ENCODE data around the gene ADGRA3.
"Not testable (repeated sequence)": the region's sequence is repeated elsewhere in the genome, so short reads cannot be mapped to it uniquely, and the experiment has no call there.

Gene ADGRA3

DNA sequence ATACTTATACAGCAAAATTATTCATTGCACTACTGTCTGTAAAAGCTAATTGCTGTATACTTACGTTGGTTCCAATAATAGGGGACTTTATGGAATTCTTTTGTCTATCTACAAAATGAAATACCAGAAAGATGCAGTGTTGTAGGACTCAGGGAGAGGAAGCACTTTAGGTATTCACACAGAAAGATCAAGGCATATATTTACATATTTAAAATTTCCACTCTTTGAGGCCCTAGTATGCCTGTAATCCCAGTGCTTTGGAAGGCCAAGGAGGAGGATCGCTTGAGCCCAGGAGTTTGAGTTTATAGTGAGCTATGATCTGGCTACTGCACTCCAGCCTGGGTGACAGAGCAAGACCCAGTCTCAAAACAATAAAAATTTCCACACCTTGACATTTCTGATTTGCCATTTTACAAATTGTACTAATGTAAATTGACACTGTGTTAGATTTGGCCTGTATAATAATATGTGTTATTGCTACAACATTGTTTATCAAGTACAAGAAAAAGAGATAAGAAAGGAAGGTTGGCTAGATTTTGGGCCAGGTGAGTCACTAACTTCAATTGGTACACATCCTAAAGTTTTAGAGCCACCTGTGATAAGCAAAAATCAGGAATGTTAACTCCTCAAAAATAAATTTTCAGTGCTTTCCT, 35.1 kb downstream of the ADGRA3 start:
- no peak for DNase-seq

DNA sequence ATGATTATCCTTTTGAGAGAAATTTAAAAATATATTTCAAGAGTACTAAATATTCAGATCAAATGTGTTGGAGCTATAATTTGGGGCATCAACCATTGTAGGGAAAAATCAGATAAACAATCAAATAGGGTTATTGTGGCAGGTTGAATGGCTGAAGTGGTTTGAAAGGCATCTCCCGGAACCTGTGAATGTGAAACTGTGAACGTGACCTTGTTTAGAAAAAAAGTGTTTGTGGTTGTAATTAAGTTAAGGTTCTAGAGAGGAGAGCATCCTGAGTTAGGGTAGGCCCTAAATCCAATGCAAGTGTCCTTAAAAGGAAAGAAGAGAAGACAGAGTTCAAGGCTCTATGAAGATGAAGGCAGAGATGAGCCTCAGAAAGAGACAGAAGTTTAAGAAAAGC, 37.4 kb downstream of the ADGRA3 start:
- DNase-seq = no peak

DNA sequence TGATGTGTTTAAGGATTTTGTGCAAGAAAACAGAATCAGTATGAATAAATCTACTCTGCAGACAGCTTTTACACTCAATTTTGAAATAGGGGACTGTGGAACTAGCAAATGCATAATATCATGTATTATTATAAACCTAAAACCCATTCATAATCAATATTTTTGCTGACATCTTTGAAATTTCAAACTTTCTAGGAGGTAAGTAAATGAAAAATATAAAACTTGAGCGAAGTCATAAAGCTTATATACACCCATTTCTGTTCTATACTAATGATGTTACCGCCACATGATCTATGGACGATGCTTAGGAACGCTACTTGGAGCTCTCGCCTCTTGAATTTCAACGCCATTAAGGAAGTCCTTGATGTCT, 38.1 kb downstream of the ADGRA3 start:
- no peak for DNase-seq

DNA sequence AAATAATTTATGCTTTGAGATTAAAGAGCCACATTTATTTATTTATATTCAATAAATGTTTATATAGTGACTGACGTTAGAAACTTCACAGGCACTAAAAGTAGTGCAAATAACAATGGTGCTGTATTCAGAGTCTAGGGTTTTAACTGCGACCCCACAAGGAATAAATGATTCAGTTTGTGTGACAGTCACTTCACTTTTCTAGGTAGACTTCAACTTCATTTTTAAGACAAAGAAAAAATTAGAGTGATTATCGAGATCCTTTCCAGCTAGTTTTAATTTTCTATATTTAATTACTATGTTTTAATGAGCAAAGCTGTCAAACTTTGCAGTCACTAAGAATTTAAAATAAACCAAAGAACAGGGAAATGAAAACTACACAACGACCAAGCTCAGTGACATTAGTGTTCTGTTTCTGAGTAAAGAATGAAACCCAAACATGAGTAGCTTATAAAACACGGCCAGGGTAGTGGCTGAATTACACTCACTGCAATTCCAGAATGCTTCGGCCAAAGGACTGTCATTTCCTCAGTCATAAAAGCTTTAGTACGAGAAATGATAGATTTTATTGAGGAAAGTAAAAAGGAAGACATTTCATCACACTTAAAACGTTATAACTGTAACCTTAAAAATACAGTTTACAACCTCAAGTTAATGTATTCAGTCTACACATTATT, 38.6 kb downstream of the ADGRA3 start:
- no peak for DNase-seq

DNA sequence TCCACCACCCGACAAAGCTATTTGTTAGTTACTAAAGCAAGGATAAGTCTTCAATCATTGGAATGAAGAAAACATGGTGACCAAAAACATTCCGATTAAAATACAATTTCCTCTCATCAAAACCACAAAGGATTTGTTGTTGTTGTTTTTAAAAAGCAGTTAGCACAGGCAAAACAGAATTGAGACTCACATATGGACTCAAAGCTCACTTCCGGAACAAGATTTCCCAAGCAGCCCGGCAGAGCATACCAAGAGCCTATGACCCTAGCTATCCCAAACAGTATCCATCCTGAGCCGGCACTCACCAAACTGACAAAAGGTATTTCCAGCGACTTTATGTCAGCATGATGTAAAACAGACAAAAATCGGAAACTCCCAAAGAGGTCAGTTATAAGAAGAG, 39.9 kb downstream of the ADGRA3 start:
- no peak for DNase-seq

DNA sequence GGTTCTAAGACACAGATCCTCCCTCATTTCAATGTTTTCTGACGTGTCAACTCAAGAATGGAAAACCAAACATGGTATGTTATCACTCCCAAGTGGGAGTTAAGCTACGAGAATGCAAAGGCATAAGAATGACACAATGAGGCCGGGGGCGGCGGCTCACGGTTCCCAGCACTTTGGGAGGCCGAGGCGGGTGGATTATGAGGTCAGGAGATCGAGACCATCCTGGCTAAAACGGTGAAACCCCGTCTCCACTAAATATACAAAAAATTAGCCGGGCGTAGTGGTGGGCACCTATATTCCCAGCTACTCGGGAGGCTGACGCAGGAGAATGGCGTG, 40.6 kb downstream of the ADGRA3 start:
- not testable (repeated sequence) for DNase-seq

DNA sequence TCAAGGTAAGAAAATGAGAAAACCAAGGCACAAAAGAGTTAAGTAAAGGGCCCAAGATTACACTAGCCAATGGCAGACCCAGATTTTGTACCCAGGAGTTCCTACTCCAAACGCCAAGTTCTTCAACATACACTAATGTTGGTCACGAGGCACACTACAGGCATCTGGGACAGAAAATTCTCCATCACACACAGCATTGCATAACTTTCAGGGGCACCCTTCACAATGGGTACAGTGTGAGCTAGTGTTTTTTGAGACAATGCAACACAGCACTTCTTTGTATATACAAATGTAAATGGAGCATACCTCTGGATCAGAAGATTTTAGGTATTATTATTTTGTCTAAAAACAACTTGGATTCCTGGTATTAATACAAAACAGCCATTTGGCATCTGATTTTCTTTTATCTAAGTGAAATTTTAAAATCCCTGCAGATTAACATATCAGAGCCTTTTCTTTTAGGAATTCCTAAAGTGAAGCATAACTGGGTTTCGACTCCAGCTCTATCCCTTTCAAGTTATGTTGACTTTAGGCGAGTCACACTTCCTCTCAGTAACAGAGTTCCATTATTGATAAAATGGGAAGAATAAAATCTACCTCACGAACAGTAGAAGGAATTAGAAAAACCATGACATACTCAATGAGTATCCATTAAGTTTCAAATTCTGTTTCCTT, 41.1 kb downstream of the ADGRA3 start:
- DNase-seq = no peak

DNA sequence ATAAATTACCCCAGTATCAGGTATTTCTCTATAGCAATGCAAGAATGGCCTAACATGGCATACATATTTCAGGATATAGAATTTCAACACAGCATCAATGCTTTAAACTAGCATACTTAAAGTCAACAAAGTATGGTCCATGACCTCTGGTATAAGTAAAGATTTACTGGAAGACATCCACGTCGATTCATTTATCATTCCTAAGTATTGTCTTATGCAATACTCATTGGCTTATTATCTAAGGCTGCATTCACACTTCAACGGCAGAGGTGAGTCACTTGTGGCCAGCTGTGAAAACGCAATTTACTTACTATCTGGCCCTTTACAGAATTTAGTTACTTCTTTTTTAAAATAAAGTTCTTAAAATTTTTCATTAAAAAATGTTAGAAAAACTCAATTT, 42.6 kb downstream of the ADGRA3 start:
- DNase-seq = peak; percentile 60

DNA sequence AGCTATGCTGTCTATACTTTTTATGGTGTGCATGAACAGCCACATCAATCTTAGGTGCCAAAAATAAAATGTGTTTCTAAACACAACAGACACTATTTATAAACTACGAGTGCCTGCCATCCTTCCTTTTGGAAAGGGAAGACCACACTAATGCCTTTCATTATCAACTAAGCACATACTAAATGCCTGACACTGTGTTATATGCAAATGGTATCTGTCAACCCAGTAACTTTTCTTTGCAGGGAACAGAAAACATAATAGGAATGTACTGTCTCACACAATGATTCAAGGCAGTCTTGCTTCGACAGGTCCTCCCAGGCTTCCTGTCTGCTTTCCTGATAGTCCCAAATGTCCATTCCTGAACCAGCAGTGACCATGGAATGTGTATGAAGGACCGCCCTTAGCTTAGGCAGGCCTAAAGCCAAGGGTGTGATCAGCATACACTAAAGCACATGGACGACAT, 43.8 kb downstream of the ADGRA3 start:
- no peak for DNase-seq

DNA sequence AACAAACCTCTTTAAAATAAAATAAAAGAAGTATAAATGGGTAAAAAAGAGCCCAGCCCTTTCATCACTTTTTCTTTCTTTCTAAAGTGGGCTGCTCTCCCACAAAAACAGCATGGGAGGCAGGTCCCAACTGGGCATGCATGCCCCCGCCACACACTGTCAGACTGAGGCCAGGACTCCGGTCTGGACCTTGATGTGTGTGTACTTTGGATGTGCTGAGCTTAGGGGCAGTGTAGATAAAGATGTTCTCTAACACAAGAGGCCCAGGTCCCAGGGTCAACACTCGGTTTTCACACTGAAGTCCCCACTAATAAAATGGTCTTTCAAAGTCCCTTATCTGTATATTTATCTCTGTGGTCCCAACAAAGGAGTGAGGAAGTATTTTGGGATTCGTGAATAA, 44.4 kb downstream of the ADGRA3 start:
- no peak for DNase-seq

DNA sequence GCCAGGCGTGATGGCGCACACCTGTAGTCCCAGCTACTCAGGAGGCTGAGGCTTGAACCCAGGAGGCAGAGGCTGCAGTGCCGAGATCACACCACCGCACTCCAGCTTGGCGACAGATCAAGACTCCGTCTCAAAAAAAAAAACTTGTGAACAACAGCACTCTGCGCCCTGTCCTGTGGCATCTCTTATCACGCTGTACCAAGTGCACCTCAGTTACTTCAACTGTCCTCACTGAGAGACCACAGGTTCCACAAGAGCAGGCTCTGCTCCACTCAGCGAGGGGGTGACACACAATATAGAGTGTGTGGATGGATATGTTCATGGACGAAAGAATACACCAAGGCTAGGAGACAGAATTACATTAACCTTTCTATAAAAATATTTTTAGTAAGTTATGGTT, 49.3 kb downstream of the ADGRA3 start:
- DNase-seq = peak; percentile 78

DNA sequence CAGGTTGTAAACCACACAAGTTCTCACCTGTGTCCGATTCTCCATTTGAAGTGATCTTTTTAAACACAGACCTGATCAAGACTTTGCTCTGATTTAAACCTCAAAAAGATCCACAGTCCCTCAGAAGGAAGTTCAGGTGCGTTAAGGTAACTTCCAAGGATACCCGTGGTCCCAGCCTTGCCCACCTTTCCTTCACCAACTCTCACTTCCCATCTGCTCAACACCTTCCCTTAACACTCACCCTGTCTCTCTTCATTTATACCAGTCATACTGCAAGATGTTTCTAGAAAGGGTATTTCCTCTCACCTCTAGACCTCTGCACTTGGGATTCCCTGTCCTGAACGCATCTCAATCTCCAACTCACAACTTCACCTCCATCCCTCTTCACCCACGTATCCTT, 49.9 kb downstream of the ADGRA3 start:
- no peak for DNase-seq

DNA sequence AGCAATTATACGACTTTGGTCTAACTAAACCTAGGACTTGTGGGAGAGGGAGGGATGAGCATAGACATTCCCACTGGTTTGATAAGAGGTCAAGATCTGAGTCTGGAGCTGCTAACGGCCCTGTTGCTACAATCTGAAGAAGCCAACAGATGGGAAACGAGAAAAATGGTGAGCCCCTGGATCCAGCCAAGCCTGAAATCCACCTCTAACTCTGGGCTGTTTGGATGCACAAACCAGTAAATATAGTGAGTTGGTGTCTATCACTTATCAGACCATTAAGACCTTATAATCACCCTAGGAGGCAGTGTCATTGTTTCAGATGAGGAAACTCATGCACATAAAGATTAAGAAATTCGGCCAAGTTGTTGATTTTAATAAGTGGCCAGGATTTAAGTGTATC, 50.5 kb downstream of the ADGRA3 start:
- no peak for DNase-seq

DNA sequence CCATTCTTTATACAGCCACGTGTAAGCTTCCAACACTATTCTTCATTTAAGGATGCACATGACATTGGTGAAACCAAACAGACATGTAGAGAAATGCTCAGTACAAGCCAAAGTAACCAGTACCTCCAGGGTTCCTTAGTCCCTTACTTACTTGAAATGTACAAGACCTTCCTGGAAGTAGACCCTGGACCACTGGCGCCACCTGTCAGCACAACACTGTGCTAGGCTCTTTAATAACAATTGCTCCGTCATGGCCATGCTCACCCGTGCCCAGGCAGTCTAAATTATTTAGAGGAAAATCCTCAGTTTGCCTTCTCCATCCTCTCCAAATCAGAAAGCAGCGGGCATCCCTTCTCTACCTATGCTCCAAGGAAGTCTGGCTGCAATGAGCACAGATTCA, 52.7 kb downstream of the ADGRA3 start:
- DNase-seq = peak; percentile 41

DNA sequence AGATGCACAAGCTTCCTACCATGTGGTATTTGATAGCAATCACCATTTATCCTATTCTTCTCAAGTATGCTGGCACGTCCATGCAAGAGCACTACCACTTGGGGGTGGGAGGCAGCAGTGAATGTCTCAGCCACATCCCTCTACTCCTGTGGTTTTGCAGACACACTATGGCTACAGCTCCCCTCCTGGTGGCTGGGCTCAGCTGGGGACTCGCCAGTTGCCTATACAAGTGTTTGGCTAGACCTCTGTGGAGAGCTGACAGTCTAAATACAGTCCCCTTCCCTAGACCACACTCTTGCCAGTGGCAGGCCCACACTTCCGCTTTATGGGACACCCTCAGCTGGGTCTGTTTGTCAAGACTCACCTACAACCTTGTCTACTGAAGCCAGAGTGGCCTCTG, 53.2 kb downstream of the ADGRA3 start:
- peak; percentile 18 for DNase-seq

DNA sequence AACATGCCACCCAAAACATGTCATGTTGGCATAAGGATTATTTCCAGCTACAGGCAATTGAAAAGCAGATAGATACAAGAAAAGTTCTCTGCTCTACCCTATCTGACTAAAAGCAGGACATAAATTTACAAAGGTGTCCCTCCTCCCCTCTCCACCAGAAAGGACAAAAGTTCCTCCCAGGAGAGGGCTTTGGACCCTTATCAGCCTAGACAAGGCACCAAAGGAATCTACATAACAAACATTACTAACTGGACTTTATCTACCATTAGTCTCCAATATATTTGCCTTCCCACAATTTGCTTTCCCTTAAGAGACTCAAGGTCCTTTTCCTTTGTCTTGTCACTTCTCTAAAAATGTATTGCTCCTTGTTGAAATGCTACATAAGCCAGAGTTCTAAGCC, 55.6 kb downstream of the ADGRA3 start:
- DNase-seq = peak; percentile 29

DNA sequence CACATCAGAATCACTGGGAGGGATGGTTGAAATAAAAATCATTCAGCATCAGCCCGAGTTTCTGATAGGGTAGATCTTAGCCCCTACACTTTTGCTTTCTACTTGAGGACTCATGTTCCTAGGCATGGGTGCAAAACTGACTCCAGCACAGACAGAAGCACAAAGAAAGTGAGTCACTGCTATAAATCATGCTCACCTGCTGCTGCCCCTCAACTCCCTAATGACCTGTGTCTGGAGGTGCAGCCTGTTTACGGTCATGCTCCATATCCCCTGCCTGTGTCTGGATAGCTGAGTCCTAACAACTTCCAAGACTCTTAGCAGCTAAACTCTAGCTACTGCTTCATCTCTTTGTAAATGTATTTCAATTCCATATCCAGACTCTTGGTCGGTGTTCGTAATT, 57.8 kb downstream of the ADGRA3 start:
- DNase-seq = no peak

DNA sequence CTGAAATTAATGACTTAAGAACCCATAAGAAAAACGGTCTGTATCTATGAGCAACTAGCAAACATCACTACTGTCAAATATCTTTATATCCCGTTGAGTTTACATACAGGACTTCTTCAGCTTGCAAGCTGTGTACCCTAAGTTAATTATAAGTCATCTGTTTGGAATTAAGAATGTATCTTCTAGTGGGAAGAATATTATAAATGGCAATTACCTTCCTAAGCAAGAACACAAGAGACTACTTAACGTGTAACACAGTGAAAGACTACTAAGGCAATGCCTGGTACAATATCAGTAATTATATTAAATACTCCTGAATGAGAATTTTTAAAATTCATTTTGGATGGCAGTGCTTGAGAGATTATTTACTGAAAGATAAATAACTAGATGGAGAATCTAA, 58.5 kb downstream of the ADGRA3 start:
- no peak for DNase-seq

DNA sequence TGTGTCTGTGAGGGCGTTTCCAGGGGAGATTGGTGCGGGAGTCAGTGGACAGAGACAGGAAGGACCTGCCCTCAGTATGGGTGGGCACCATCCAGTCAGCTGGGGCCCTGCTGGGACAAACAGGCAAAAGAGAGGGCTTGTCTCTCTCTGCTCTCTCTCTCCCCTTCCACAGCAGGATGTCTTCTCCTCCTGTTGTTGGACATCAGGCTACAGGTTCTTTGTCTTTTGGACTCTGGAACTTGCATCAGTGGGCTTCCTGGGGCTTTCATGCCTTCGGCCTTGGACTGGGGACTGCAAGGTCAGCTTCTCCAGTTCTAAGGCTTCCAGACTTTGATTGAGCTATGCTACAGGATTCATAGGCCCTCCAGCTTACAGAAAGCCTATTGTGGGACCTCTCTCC, 59.6 kb downstream of the ADGRA3 start:
- DNase-seq = no peak

DNA sequence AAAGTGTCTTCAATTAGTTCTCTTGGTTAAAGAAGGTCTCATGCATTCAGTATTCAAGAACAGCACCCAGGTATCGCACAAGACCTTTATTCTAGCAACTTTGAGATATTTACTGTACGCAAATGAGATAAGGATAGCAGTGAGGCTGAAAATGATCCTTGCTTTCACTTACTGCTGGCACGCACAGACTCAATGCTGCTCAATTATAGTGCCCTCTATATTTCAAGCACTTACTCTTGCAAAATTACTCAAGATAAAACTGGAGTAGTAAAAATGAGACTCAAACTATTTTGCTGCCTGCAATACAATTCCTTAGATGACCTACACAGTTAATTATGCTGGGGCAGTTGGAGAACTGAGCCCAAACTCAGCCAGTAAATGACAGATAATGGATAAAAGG, 60.9 kb downstream of the ADGRA3 start:
- DNase-seq = no peak

DNA sequence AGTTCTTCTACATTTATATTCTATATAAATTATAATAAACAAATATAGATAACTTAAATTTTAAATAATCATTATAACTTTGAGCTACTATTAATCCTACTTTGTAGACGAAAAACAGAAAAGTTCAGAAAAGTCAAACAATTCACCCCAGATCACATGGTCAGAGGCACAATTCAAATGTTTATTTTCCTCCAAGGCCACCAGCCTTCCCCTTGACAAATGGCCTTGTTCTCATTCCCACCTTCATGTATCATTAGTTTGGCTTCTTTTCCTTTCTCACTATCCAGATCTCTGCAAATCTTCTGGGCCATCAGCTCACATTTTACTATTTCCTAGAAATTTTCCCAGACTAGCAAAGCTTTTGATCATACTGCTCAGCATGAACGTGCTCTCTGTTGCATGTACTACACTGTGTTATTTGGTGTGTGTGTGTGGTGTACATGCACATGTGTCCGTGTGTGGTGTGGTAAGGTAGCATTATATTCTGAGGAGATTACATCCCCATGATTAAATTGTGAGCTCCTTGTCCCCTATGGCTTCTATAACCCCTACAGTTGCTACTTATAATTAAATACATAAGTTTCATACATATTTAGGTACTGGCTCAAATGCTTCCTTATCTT, 61.5 kb downstream of the ADGRA3 start:
- no peak for DNase-seq

DNA sequence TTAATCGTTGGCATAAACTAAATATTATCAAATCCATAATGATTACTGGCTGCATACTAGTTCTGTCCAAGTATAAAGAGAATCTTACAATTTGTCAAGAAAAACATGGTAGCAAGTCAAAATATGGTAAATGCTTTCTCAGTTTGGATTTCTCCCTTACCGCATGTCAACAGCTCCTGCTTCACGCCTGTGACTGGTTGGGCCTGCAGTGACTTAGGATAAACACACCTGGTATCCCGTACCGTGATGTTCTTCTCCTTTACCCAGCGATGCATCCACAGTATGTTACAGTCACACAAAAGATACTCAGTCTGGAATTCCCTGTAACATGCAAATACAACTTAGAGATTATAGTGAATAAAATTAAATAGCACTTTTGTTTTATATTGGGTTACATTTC, 71.1 kb downstream of the ADGRA3 start:
- no peak for DNase-seq

DNA sequence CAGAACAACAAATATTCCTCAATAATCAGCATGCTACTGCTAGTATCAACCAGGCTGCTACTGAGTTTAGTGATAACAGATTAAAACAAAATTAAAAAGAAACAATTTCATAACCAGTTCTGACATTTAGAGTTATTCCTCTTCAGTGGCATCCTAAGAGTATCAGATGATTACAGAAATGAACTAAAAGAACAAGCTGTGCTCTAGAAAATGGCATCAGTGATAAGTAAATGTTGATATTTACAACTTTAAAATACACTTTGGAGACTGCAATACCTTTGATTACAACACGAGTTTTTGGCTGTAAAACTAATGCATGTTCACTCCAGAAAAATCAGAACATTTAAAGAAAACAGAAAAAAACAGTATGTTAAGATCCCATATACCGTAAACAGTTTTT, 72.9 kb downstream of the ADGRA3 start:
- no peak for DNase-seq

DNA sequence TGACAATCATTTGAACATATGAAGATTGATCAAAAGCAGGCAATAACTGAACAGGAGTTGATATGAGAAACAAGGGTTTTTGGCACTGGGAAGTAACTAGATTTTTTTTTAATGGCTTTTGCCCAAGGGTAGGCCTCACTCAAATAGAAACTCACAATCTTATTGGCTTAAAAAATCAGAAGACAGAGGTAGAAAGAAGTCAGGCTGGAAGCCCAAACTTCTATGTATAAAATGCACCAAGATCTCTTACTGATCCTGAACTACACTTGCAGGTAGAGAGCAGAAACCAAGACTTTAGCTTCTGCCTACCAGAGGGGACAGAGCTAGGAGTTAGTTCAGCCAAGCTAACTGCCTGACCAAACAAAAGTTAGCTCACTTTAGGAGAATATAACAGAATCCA, 74.9 kb downstream of the ADGRA3 start:
- no peak for DNase-seq

Data from hematopoietic multipotent progenitor cell treated with erythropoietin and hydrocortisone succinate and interleukin-3 and kit ligand, for 8 days (in vitro differentiated cells).